IPS DF 19.7 (cell line): Measurements from ENCODE around the gene DNAH1.

Source experiments
- DNase-seq: peaks from one replicate; pipeline ENCODE4 v3.0.0-alpha.2; 2013; ENCODE audit warnings: low read depth, low spot score

The DNAH1 gene

GRCh38 chr3:52402706-52403270, 86.7 kb downstream of the DNAH1 start:
- no peak for DNase-seq

GRCh38 chr3:52403271-52403841, 87.2 kb downstream of the DNAH1 start:
- DNase-seq = no peak

GRCh38 chr3:52403955-52404354, 87.8 kb downstream of the DNAH1 start:
- no peak for DNase-seq

GRCh38 chr3:52404391-52404790, 88.3 kb downstream of the DNAH1 start:
- DNase-seq = no peak

GRCh38 chr3:52405066-52405465, 88.9 kb downstream of the DNAH1 start:
- no peak for DNase-seq

GRCh38 chr3:52405601-52406110, 89.5 kb downstream of the DNAH1 start:
- DNase-seq = no peak

GRCh38 chr3:52406231-52406661, 90.1 kb downstream of the DNAH1 start:
- no peak for DNase-seq

- no peak for DNase-seq
Measured at GRCh38 chr3:52406791-52407510, 90.8 kb downstream of the DNAH1 start.

- DNase-seq = no peak
Measured at GRCh38 chr3:52407779-52408178, 91.7 kb downstream of the DNAH1 start.

- no peak for DNase-seq
Measured at GRCh38 chr3:52408466-52408865, 92.3 kb downstream of the DNAH1 start.

- no peak for DNase-seq
Measured at GRCh38 chr3:52415800-52416199, 99.7 kb downstream of the DNAH1 start.

- no peak for DNase-seq
Measured at GRCh38 chr3:52420388-52420787, 104.3 kb downstream of the DNAH1 start.

- no peak for DNase-seq
Measured at GRCh38 chr3:52422669-52423068, 106.5 kb downstream of the DNAH1 start.

GRCh38 chr3:52423173-52423572, 107.1 kb downstream of the DNAH1 start:
- no peak for DNase-seq

GRCh38 chr3:52428151-52429005, 112.3 kb downstream of the DNAH1 start:
- no peak for DNase-seq

GRCh38 chr3:52429031-52429430, 112.9 kb downstream of the DNAH1 start:
- DNase-seq = no peak

- DNase-seq = no peak
Measured at GRCh38 chr3:52429779-52430415, 113.8 kb downstream of the DNAH1 start.

GRCh38 chr3:52430416-52430810, 114.3 kb downstream of the DNAH1 start:
- no peak for DNase-seq

- no peak for DNase-seq
Measured at GRCh38 chr3:52431459-52432223, 115.5 kb downstream of the DNAH1 start.

- no peak for DNase-seq
Measured at GRCh38 chr3:52432225-52432624, 116.1 kb downstream of the DNAH1 start.

- no peak for DNase-seq
Measured at GRCh38 chr3:52432691-52433141, 116.6 kb downstream of the DNAH1 start.
